K562 (cell line): ENCODE measurements around the gene GSK3B. TPM values are rescaled to one million over a fixed set of nuclear protein-coding genes. Genes with fewer than 3 reads are reported as not detected.

Experiments used
- ATAC-seq: fragments of 200-7000 bp; cut with Tn5 transposase; 3 replicates; pipeline ENCODE4 v1.9.1; 2020; ENCODE audit warnings: moderate library complexity
- BruUV-seq: library from RNA; stranded (reverse); fragments of 400-500 nt; replicated peaks from 2 replicates; lab custom pipeline; 2021; lab: Mats Ljungman, UMichigan
- CTCF ChIA-PET: fragments of 300-600 bp; formaldehyde crosslinking; extraction: SDS; loops from one replicate; lab custom pipeline; 2021; ENCODE audit warnings: low intra/inter-chr PET ratio; lab: Yijun Ruan, JAX
- POLR2A ChIA-PET: fragments of 300-600, 350-650 bp; sonication (Branson Sonifier 250); formaldehyde crosslinking; extraction: SDS; loops from one replicate; lab custom pipeline; 2021; ENCODE audit warnings: antibody characterized with exemption, inconsistent platforms; lab: Yijun Ruan, JAX
- DNase-seq, 4 experiments: peaks; one replicate each; pipeline versions ENCODE4 v3.0.0 to v3.0.0-alpha.2; 2011 to 2018; ENCODE audit warnings: low spot score in 3 of 4, mixed read lengths in 3 of 4; ENCODE audit errors: extremely low read depth in 1 of 4
- FAIRE-seq: peaks from 2 replicates; lab custom pipeline; 2011; peaks lifted over from hg19 to GRCh38; lab: Jason Lieb, UNC
- H2AFZ ChIP-seq: 2 replicates; pipeline ENCODE4 v1.6.0; 2011; ENCODE audit warnings: low read depth, low read length, control low read depth, inconsistent platforms
- H3K27ac ChIP-seq: fragments of 200-600 bp; 3 replicates; pipeline ENCODE4 v1.8.0; 2011; ENCODE audit warnings: low read depth, mild to moderate bottlenecking, control low read depth, inconsistent platforms, low read length, moderate library complexity, mixed read lengths; ENCODE audit errors: extremely low read depth
- H3K27me3 ChIP-seq, 2 experiments: fragments of 300-600 bp in 1 of 2; 2 replicates in 1 of 2; 3 replicates in 1 of 2; pipeline versions ENCODE4 v1.6.0 to v1.8.0; 2011; ENCODE audit warnings: inconsistent platforms in 2 of 2, low read length in 2 of 2, mild to moderate bottlenecking in 1 of 2, mixed read lengths in 1 of 2, moderate library complexity in 1 of 2; ENCODE audit not compliant: control insufficient read depth in 2 of 2, insufficient read depth in 2 of 2
- H3K36me3 ChIP-seq: fragments of 300-600 bp; 3 replicates; pipeline ENCODE4 v1.8.0; 2011; ENCODE audit warnings: mild to moderate bottlenecking, low read length, inconsistent platforms; ENCODE audit not compliant: control insufficient read depth, insufficient read depth
- H3K4me1 ChIP-seq, 2 experiments: fragments of 200-600 bp in 1 of 2; replicated peaks in 1 of 2; 2 replicates in 1 of 2; 3 replicates in 1 of 2; pipeline versions ENCODE4 v1.5.1 to v1.8.0; 2011; ENCODE audit warnings: inconsistent platforms in 2 of 2, low read length in 2 of 2, mild to moderate bottlenecking in 1 of 2, mixed read lengths in 1 of 2, moderate library complexity in 1 of 2; ENCODE audit not compliant: control insufficient read depth in 2 of 2, insufficient read depth in 2 of 2
- H3K4me2 ChIP-seq: 2 replicates; pipeline ENCODE4 v1.6.1; 2011; ENCODE audit warnings: low read length, control low read depth, inconsistent platforms, mixed read lengths; ENCODE audit not compliant: insufficient read depth
- H3K4me3 ChIP-seq: fragments of 200-600 bp; sonication (generic), shearing (Covaris generic); 2 replicates; pipeline ENCODE4 v1.5.1; 2016; ENCODE audit warnings: control low read depth, inconsistent platforms
- H3K79me2 ChIP-seq: fragments of 200-600 bp; 3 replicates; pipeline ENCODE4 v1.8.0; 2011; ENCODE audit warnings: low read length, inconsistent platforms; ENCODE audit not compliant: control insufficient read depth, insufficient read depth
- H3K9ac ChIP-seq, 2 experiments: 2 replicates each; pipeline versions ENCODE4 v1.6.0 to v1.6.1; 2011; ENCODE audit warnings: low read depth in 2 of 2, low read length in 2 of 2, control low read depth in 1 of 2, inconsistent platforms in 1 of 2, mild to moderate bottlenecking in 1 of 2, mixed read lengths in 1 of 2; ENCODE audit not compliant: insufficient read depth in 1 of 2
- H3K9me1 ChIP-seq: one replicate; pipeline ENCODE4 v1.6.0; 2011; ENCODE audit warnings: inconsistent platforms, mild to moderate bottlenecking, low read length, moderate library complexity; ENCODE audit not compliant: control insufficient read depth, insufficient read depth
- H3K9me3 ChIP-seq: replicated peaks from 2 replicates; pipeline ENCODE4 v1.5.1; 2011; ENCODE audit warnings: low read depth, low read length, inconsistent platforms; ENCODE audit not compliant: control insufficient read depth, insufficient read depth
- H4K20me1 ChIP-seq: replicated peaks from 2 replicates; pipeline ENCODE4 v1.6.1; 2011; ENCODE audit warnings: low read length, inconsistent platforms, mixed read lengths; ENCODE audit not compliant: control insufficient read depth, insufficient read depth
- CREB1 ChIP-seq, 2 experiments: sonication (generic) in 1 of 2; formaldehyde crosslinking in 1 of 2; IDR thresholded peaks; 2 replicates each; pipeline versions ENCODE4 v1.6.1 to v1.8.0; 2012 to 2022; ENCODE audit warnings: inconsistent platforms in 1 of 2, mild to moderate bottlenecking in 1 of 2, missing genetic modification reagents in 1 of 2, moderate library complexity in 1 of 2
- CTBP1 ChIP-seq: fragments of 450-650 bp; IDR thresholded peaks from 2 replicates; pipeline ENCODE4 v1.6.1; 2016; ENCODE audit warnings: borderline replicate concordance
- ESRRB ChIP-seq: fragments of 250-450 bp; sonication (Bioruptor Pico); IDR thresholded peaks from 2 replicates; pipeline ENCODE4 v1.5.0; 2020; ENCODE audit warnings: mild to moderate bottlenecking, moderate library complexity, borderline replicate concordance
- FOXJ2 ChIP-seq: fragments of 200-800 bp; sonication (Bioruptor generic); IDR thresholded peaks from 2 replicates; pipeline ENCODE4 v1.6.1; 2016; ENCODE audit warnings: missing genetic modification characterization, missing compliant biosample characterization
- FOXM1 ChIP-seq, 2 experiments: fragments of 450-650 bp in 1 of 2; sonication (generic) in 1 of 2; formaldehyde crosslinking in 1 of 2; IDR thresholded peaks; 2 replicates each; pipeline versions ENCODE4 v1.6.1 to v1.9.0; 2017 to 2022; ENCODE audit warnings: low read depth in 2 of 2, mild to moderate bottlenecking in 2 of 2, missing genetic modification reagents in 1 of 2, moderate library complexity in 1 of 2
- HCFC1 ChIP-seq: IDR thresholded peaks from 2 replicates; pipeline ENCODE4 v1.6.1; 2012; ENCODE audit warnings: low read depth, low read length, improper control_type of control experiment
- NFIC ChIP-seq: fragments of 450-650 bp; IDR thresholded peaks from 2 replicates; pipeline ENCODE4 v1.6.1; 2017; ENCODE audit warnings: mild to moderate bottlenecking, inconsistent platforms
- PHB ChIP-seq: fragments of 250-450 bp; sonication (Bioruptor Pico); IDR thresholded peaks from 2 replicates; pipeline ENCODE4 v1.5.0; 2021
- PHTF2 ChIP-seq: fragments of 250-450 bp; sonication (Bioruptor Pico); IDR thresholded peaks from 2 replicates; pipeline ENCODE4 v1.5.0; 2021; ENCODE audit warnings: mild to moderate bottlenecking
- POU5F1 ChIP-seq: fragments of 150-350 bp; IDR thresholded peaks from 2 replicates; pipeline ENCODE4 v1.6.1; 2014; ENCODE audit warnings: borderline replicate concordance, low read length, low read depth, mild to moderate bottlenecking; ENCODE audit not compliant: partially characterized antibody
- ZNF124 ChIP-seq: sonication (generic); formaldehyde crosslinking; IDR thresholded peaks from 2 replicates; pipeline ENCODE4 v1.8.1; 2022; ENCODE audit warnings: missing genetic modification reagents
- ZNF197 ChIP-seq: fragments of 200-800 bp; sonication (Bioruptor generic); IDR thresholded peaks from 2 replicates; pipeline ENCODE4 v1.6.1; 2016; ENCODE audit warnings: low read depth, missing genetic modification characterization, missing compliant biosample characterization
- ZZZ3 ChIP-seq: fragments of 450-650 bp; IDR thresholded peaks from 2 replicates; pipeline ENCODE4 v1.6.1; 2016; ENCODE audit warnings: antibody characterized with exemption, mild to moderate bottlenecking, moderate library complexity
- WGBS: fragments of 100-300 bp; shearing (Covaris generic); methylation state at CpG from one replicate; pipeline ENCODE4 v1.1.6; 2016; ENCODE audit warnings: low coverage, mixed read lengths; ENCODE audit not compliant: insufficient coverage; ENCODE audit errors: missing lambda C conversion rate; 5-methylcytosine and 5-hydroxymethylcytosine counted together
- in situ Hi-C: fragments of 300-500 bp; cut with MboI; formaldehyde crosslinking; loops from 4 replicates; pipeline ENCODE4 v1.15.0; 2018; ENCODE audit warnings: inconsistent platforms, mixed read lengths
- intact Hi-C: fragments of 100-400 bp; cut with micrococcal nuclease; formaldehyde crosslinking; loops from 2 replicates; pipeline ENCODE4 v1.14.2; 2022
- polyA plus RNA-seq, 8 experiments: library from polyadenylated mRNA; depleted of rRNA in 4 of 8; stranded (reverse) in 5 of 8; unstranded in 3 of 8; fragments of >200 nt; fragmentation: Nextera tagmentation in 2 of 8; fragmentation: Illumina TruSeq in 1 of 8; extraction: Ambion mirVana in 2 of 8; extraction: Trizol in 1 of 8; gene quantifications; 2 replicates each; pipeline versions ENCODE4 v1.2.1 to v1.2.3, GENCODE V29; 2011 to 2014; ENCODE audit warnings: inconsistent platforms in 1 of 8, missing spikeins in 1 of 8
- total RNA-seq, 7 experiments: library from RNA; depleted of rRNA in 6 of 7; stranded (reverse); fragments of >200 nt in 6 of 7; fragmentation: Illumina TruSeq in 2 of 7; extraction: Trizol in 2 of 7; gene quantifications; 2 replicates each; pipeline versions ENCODE4 v1.2.1 to v1.2.3, GENCODE V29; 2011 to 2021; ENCODE audit warnings: low replicate concordance in 1 of 7
- TF ChIP-seq, protein P1 (sequence below), 3 experiments: IDR thresholded peaks in 2 of 3; conservative IDR thresholded peaks in 1 of 3; 2 replicates each; pipeline ENCODE4 v1.5.1; 2011 to 2012; ENCODE audit warnings: low read length in 3 of 3, mild to moderate bottlenecking in 3 of 3, control low read depth in 2 of 3, improper control_type of control experiment in 1 of 3, inconsistent platforms in 1 of 3, low read depth in 1 of 3, mixed read lengths in 1 of 3, moderate library complexity in 1 of 3; ENCODE audit not compliant: insufficient read depth in 2 of 3
- TF ChIP-seq, protein P2 (sequence below): fragments of 450-650 bp; formaldehyde crosslinking; conservative IDR thresholded peaks from 2 replicates; pipeline ENCODE4 v1.4.0; 2022; ENCODE audit warnings: mild to moderate bottlenecking, missing genetic modification characterization
- TF ChIP-seq, protein P3 (sequence below), 2 experiments: IDR thresholded peaks; 2 replicates each; pipeline ENCODE4 v1.6.1; 2011; ENCODE audit warnings: borderline replicate concordance in 1 of 2, control low read depth in 1 of 2, low read depth in 1 of 2, low read length in 1 of 2, mild to moderate bottlenecking in 1 of 2, mixed read lengths in 1 of 2, moderate library complexity in 1 of 2; ENCODE audit not compliant: insufficient read depth in 1 of 2, insufficient read length in 1 of 2, poor library complexity in 1 of 2, severe bottlenecking in 1 of 2; ENCODE audit errors: extremely low read depth in 1 of 2

GSK3B gene
- total and polyA plus RNA-seq, 9 of the 15 experiments (the other 6 are each of a cell fraction or from before 2014, with no cell fraction given): 4.7 to 25.0 (median 18.7) TPM

DNA sequence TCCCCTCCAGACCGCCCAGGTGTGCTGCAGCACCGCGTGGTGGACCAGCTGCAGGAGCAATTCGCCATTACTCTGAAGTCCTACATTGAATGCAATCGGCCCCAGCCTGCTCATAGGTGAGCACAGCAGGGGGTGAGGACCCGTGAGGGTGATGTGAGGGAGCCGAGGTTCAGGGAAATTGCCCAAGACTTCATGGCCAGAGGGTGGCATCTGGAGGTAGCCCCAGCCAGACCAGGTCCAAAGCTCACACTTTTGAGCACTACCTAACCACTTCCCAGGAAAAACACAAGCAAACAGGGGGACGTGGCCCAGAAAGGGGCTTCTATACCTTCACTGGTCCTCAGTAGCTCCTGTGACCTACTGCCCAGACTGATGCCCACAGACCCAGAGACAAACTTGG lies 278.5 kb downstream of the GSK3B start:
- CTCF ChIA-PET: no interaction called here
- TF ChIP-seq ESRRB (CRISPR knock-in tag) (no peak), ZZZ3 (no peak), PHB (no peak), ZNF124 (no peak), HCFC1 (no peak), NFIC (no peak), FOXJ2 (tag) (no peak), CTBP1 (no peak), FOXM1 (IDR thresholded peaks at IDR 0.05; ENCODE audit: low read depth) (no peak), FOXM1 (CRISPR knock-in tag; IDR thresholded peaks at IDR 0.05; ENCODE audit: low read depth) (no peak), PHTF2 (CRISPR knock-in tag) (no peak), CREB1 (IDR thresholded peaks at IDR 0.05) (no peak), CREB1 (CRISPR knock-in tag; IDR thresholded peaks at IDR 0.05) (no peak), ZNF197 (CRISPR knock-in tag) (no peak), POU5F1 (no peak)
- TF ChIP-seq, protein P1, sequence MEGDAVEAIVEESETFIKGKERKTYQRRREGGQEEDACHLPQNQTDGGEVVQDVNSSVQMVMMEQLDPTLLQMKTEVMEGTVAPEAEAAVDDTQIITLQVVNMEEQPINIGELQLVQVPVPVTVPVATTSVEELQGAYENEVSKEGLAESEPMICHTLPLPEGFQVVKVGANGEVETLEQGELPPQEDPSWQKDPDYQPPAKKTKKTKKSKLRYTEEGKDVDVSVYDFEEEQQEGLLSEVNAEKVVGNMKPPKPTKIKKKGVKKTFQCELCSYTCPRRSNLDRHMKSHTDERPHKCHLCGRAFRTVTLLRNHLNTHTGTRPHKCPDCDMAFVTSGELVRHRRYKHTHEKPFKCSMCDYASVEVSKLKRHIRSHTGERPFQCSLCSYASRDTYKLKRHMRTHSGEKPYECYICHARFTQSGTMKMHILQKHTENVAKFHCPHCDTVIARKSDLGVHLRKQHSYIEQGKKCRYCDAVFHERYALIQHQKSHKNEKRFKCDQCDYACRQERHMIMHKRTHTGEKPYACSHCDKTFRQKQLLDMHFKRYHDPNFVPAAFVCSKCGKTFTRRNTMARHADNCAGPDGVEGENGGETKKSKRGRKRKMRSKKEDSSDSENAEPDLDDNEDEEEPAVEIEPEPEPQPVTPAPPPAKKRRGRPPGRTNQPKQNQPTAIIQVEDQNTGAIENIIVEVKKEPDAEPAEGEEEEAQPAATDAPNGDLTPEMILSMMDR (IDR thresholded peaks at IDR 0.05 in 2 of 3, conservative IDR thresholded peaks at IDR 0.05 in 1 of 3; ENCODE audit: insufficient read depth in 2 of 3, low read depth in 1 of 3, low read length in 3 of 3): no peak
- TF ChIP-seq, protein P2, sequence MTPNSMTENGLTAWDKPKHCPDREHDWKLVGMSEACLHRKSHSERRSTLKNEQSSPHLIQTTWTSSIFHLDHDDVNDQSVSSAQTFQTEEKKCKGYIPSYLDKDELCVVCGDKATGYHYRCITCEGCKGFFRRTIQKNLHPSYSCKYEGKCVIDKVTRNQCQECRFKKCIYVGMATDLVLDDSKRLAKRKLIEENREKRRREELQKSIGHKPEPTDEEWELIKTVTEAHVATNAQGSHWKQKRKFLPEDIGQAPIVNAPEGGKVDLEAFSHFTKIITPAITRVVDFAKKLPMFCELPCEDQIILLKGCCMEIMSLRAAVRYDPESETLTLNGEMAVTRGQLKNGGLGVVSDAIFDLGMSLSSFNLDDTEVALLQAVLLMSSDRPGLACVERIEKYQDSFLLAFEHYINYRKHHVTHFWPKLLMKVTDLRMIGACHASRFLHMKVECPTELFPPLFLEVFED (CRISPR knock-in tag): no peak
- TF ChIP-seq, protein P3, sequence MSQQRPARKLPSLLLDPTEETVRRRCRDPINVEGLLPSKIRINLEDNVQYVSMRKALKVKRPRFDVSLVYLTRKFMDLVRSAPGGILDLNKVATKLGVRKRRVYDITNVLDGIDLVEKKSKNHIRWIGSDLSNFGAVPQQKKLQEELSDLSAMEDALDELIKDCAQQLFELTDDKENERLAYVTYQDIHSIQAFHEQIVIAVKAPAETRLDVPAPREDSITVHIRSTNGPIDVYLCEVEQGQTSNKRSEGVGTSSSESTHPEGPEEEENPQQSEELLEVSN (IDR thresholded peaks at IDR 0.05; ENCODE audit: borderline replicate concordance in 1 of 2, extremely low read depth in 1 of 2, insufficient read depth in 1 of 2, insufficient read length in 1 of 2, low read depth in 1 of 2, low read length in 1 of 2, poor library complexity in 1 of 2, severe bottlenecking in 1 of 2): no peak

More for the DNA sequence above, 278.5 kb downstream of the GSK3B start:
- H3K27ac ChIP-seq: no peak overlapping the region
- ATAC-seq: no peak
- H4K20me1 ChIP-seq: no peaks in the 10 kb centered on the region
- intact Hi-C loops (loop anchor here (10.0 kb wide), 1 partner anchor 61 kb away; no protein-coding TSS in a partner anchor), in situ Hi-C loops (no loop called here)
- no TSS peak for BruUV-seq
- no peak overlapping the region for H3K9ac ChIP-seq
- H3K4me2 ChIP-seq: no peak overlapping the region
- no peaks in the 10 kb centered on the region; a peak in 1 of 5 replicates for H3K4me1 ChIP-seq
- peaks cover 6 to 25% of the 10 kb centered on the region in 2 experiments; a peak in 4 of 5 replicates for H3K27me3 ChIP-seq
- POLR2A ChIA-PET: interaction anchor here (0.6 to 1.0 kb wide), 3 partner anchors 15 to 658 kb away, joined by 3 read pairs; no protein-coding TSS in a partner anchor
- no peaks in the 10 kb centered on the region for H3K9me3 ChIP-seq
- no peak overlapping the region for H2AFZ ChIP-seq
- FAIRE-seq: no peak
- no peak overlapping the region for H3K4me3 ChIP-seq
- no peak for DNase-seq
- no peaks in the 10 kb centered on the region for H3K79me2 ChIP-seq
- H3K36me3 ChIP-seq: no peaks in the 10 kb centered on the region
- no peaks in the 10 kb centered on the region for H3K9me1 ChIP-seq
- 2% methylated on average over 7 of the region's 8 CpGs for WGBS
